Fibroblast of skin of left biceps (primary cell): ENCODE results near the gene ANKRD33B.
A peak's percentile ranks its signal among the peaks of the same experiment; 100 is the strongest.
"Not testable (repeated sequence)": the region's sequence is repeated elsewhere in the genome, so short reads cannot be mapped to it uniquely, and the experiment has no call there.

ENCODE experiments used
- DNase-seq, 2 experiments: peaks; one replicate each; pipeline ENCODE4 v3.0.0-alpha.2; 2013; ENCODE audit warnings: low read depth in 2 of 2

The ANKRD33B gene

DNA sequence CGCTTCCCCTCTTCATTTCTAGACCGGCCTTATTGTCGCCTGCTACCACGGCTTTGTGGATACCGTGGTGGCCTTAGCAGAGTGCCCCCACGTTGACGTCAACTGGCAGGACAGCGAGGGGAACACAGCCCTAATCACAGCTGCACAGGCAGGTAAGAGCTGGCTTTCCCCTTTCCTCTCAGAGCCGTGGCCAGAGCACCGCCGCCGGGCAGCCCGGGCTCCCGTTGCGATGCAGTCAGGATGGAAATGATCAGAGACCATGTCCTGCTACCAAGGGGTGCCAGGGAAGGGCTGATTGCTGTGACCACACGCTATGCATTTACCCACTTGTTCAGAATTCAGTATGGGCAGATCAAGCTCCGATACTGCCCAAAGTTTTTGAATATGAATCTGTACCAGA lies 54.4 kb downstream of the ANKRD33B start:
- DNase-seq = no peak

DNA sequence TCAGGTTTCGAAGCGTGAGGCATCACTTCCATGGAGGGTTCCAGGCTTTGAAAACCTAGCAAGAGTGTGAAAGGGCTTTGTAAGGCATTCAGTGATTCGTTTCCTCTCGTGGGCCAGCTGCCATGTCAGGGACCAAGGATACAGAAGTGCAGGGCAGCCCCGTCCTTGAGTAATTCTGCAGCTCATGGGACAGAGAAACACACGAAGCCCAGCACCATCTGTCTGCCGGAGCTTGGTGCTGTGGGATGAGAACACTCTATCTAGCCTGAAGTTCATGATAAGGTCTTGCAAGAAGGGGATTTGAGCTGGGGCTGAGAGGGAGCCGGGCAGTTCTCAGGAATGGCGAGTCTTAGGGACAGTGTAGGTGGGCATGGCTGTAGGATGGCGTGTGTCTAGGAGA lies 55.8 kb downstream of the ANKRD33B start:
- no peak for DNase-seq

DNA sequence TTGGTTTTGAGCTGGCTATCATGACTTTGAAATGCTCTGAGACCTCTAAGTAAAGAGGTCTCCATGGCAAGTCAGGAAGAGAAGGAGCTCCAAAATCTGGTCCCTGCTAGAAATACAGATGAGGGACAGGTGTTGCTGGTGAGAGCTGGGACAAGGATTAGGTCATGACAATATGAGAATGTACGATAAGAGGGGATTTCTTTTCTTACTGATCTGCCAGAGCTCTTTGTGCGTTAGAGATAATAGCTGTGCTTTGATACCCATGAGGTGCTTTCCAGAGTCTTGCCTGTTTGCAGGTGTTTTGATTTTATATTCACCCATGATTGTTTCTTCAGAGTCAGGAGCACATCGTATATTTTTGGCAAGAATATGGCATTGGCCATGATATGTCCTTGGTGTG lies 56.5 kb downstream of the ANKRD33B start:
- no peak for DNase-seq

DNA sequence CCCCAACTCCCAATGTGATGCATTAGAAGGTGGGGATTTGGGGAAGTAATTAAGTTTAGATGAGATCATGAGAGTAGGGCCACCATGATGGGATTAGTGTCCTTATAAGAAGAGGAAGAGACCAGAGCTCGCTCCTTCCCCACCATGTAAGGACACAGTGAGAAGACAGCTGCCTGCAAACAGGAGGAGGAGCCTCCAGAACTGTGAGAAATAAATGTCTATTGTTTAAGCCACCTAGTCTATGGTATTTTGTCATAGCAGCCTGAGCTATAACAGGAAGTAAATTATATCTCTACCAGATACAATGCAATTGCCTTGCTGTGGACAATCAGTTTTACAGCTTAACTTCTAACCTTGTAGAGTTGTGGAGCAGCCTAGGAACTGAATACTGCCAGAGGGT lies 58.0 kb downstream of the ANKRD33B start:
- DNase-seq = no peak

DNA sequence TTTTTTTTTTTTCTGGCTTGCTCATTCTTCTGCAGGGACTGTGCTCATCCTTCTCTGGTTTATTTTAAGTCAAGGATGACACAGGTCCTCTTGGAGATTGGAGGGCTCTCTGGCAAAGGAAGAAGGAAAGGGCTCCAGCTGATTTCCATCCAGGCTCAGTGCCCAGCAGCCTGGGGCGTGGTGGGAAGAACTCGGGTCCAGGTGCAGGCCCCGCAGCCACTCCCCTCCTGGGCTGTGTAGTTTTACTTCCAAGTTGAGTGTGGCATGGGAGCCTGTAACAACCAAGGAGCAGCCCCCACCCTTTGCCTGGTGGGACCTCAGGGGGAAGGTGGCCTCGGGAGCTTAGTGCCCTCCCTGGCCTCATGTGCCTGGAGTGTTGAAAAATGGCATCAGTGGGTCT lies 58.9 kb downstream of the ANKRD33B start:
- no peak for DNase-seq

DNA sequence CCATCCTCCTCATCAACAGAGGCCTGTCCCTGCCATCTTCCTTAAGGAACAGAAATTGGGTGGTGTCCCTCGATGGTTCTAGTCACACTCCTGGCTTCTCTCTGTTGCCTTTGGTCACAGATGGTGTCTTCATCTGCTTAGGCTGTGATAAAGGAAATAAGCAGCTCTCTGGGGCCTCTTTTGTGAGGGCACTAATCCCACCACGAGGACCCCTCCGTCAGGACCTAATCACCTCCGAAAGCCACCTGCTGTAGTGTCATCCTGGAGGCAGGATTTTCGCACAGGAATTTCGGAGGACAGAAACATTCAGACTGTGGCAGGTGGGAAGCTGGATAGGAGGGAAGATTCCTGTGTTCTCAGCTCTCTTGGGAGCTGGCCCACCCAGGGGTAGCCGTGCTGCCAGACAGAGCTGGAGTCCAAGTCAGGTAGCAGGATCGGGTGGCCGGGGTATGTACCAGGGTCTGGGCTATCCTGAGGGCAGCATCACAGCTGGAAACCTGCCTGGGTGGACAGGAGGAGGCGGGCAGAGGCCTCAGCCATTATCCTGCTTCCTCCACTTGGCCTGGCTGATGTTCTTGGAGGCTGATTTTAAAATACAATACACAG lies 59.5 kb downstream of the ANKRD33B start:
- no peak for DNase-seq

DNA sequence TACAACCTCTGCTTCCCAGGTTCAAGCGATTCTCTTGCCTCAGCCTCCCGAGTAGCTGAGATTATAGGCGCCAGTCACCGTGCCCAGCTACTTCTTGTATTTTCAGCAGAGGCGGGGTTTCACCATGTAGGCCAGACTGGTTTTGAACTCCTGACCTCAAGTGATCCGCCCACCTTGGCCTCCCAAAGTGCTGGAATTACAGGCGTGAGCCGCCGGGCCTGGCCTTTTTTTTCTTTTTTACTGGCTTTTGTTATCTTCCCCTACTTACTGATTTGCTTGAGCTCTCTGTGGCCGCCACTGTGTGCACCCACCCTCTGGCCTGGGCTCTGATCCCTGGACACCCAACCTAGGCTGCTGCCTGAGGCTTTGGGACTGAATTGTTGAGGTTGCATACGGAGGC lies 60.3 kb downstream of the ANKRD33B start:
- no peak for DNase-seq

DNA sequence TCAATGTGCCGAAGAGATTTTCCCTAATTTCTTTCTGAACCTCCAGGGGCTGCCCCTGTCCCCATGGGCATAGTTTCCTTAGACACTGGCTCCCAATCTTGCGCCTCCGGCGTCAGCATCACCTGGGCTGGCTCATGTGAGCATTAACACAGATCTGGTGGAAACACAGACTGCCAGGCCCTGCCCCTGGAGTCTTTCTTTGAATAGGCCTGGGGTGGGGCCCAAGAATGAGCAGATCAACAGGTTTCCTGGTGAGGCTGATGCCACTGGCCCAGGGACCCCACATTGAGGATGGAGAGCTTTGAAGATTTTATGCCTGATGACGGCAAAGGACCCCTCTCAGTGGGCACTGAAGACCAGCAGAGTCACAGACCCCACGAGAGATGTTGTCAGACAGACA lies 60.8 kb downstream of the ANKRD33B start:
- no peak for DNase-seq

DNA sequence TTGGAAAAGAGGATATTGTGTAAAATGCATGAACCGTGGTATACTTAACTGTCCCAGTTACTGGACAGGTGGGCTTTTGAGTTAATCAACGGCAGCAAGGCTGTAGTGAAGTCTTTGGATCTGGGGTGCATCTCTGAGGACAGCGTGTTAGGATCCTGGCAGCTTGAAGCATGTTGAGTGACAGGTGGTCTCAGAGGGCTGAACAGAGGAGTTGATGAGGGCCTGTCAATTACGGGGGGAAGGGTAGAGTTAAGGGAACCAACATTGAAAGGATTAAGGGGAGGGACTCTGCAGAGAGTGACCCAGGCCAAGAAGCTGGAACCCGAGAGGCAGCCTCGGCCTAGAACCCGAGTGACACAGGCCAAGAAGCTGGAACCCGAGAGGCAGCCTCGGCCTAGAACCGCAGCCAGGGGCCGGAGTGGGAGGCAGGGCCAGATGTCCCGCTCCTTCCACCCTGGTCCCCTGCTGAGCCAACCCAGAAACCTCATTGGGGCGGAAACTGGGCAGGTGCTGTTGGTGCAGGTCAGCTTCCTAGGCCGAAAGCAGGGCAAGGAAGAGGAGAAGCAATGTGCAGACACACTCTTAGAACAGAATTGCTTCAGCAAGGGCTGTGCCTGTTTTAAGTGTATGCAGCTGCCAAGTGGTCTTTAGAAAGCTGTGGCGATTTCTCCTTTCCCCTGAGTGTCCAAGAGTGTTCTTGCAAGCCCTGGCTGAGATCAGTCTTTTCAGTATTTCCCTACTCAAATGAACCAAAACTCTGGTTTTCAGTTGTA lies 62.0 kb downstream of the ANKRD33B start:
- no peak for DNase-seq

DNA sequence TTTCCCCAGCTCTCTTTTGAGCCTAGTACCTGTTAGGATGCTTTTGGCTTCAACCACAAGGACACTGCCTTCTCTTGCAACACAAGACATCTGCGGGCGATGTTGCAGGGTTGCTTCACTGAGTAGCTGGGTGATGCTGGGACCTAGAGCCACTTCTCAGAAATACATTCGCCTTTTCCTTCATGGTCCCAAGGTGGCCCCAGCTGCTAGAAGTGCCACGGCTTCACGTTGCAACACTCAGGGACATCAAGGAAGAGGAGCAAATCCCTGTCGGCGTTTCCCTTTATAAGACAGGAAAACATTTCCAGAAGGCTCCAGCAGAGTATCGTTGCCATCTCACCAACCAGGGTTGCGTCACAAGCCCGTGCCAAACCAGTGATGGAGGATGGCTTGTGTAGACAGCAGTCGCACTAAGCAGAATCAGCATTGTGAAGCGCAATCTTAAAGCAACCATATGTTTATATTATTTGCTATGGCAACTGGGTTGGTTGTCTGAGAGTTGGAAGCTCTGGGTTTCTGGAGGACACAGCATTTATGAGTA lies 62.7 kb downstream of the ANKRD33B start:
- no peak for DNase-seq

DNA sequence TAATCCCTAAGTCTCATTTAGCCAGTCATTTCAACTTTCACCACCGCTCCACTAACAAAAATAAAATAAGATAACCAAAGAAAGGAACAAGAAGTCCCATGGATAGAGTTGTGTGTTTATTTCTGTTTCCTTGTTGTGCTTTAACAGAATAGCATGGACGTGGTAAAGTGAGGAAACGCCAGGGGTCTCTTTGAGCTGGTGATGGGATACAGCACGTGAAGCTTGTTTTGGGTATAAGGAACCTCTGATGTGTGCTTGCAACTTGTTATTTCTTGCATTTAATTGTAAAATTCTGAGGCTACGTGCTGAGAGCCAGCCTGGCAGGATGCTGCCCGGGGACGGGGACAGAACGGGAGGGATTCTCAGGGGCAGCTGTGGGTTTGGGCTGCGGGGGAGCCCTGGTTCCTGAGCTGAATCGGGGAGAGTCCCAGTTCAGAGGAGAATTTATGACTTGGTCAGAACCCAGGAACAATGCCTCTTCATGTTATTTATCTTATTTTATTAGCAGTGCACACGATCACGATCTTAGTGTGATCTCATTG lies 63.4 kb downstream of the ANKRD33B start:
- DNase-seq = no peak

DNA sequence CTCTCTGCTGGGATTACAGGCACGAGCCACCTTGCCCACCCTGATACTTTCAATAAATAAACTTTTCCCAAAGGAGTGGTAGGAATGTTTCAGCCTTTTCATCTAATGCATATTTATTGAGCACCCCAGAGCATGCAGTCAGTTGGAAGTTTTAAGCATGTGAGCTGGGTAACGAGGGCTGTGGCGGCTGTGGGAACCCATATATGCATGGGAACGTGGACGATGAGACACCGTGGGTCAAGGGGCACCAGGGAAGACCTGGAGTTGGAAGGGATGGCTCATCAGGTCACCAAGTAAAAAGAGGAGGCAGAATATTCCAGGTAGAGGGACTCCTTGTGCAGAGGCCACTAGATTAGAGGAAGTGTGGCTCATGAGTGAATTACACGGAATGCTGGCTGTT lies 64.7 kb downstream of the ANKRD33B start:
- DNase-seq = no peak

DNA sequence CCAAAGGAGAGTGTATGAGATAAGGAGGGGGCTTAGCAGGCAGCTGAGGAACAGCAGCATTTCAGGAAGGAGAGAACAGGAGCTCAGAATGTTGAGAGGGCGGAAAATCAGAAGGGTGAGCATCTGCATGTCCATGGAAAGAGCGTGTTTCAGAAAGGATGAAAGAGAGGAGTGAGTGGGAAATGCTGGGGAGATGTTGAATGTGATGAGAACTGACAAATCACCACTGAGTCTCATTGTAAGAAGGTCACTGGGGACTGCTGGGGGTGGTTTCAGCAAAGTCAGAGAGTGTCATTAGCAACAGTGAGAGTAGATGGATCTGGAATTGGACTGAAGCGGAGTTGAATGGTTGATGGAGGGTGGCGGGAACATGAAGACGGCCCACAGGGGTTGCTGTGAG lies 65.8 kb downstream of the ANKRD33B start:
- no peak for DNase-seq

DNA sequence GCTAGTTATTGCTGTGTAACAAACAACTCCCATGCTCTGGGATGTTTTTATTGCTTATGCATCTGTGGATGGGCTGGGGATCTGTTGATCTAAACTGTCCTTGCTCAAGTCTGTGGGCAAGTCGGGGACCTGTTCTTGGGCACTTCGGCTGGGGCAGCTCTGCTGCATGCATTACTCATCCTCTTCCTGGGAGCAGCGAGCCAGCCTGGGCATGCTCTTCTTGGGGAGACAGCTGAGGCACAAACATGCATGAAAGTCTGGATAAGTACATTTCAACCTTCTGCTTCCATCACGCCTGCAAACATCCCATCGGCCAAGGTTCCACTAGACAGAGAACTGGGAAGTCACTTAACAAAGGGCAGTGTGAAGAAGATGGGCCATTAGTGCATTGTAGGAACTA lies 66.3 kb downstream of the ANKRD33B start:
- no peak for DNase-seq

DNA sequence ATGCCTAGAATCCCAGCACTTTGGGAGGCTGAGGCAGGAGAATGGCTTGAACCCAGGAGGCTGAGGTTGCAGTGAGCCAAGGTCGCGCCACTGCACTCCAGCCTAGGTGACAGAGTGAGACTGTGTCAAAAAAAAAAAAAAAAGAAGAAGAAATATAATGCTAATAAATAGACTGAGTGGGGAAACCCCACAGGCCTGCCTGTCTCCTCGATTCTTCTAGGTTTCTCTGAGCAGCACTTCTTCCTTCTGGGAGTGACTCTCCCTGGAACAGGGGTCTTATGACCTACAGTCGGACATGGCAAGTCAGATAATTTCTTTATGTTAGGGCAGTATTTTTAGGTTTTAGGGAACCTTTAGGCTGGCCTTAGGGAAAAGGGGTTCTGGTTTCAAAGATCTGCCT lies 66.9 kb downstream of the ANKRD33B start:
- DNase-seq = not testable (repeated sequence)

DNA sequence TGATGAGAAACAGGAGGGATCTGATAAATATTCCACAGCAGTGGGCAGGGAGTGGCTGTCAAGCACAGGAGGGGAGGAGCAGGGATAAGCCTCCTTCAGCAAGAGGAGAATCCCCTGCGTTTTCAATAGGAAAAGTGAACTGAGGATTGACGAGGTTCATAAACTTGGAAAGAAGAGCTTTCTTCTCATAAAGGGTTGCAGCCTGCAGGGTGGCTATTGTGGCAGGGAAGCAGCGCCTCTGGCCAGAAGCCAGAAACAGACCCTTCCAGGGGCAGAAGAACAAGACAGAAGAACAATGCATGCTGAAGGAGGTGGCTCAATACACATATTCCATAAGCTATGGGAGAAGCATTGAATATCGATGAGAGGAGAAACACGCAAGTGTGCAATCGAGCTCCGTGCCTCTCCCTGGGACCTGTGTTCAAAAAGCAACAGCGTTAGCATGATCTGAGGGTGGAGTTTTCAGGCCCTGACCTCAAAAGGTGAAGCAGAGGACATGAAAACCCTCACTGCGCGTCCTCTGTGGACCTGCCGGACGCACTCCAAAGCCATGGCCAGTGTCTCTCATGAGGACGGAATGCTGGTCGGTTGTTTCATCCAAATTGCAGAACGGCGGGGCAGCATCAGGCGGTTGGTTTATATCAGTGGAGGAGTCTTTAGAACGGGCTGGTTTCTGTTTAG lies 67.6 kb downstream of the ANKRD33B start:
- no peak for DNase-seq

DNA sequence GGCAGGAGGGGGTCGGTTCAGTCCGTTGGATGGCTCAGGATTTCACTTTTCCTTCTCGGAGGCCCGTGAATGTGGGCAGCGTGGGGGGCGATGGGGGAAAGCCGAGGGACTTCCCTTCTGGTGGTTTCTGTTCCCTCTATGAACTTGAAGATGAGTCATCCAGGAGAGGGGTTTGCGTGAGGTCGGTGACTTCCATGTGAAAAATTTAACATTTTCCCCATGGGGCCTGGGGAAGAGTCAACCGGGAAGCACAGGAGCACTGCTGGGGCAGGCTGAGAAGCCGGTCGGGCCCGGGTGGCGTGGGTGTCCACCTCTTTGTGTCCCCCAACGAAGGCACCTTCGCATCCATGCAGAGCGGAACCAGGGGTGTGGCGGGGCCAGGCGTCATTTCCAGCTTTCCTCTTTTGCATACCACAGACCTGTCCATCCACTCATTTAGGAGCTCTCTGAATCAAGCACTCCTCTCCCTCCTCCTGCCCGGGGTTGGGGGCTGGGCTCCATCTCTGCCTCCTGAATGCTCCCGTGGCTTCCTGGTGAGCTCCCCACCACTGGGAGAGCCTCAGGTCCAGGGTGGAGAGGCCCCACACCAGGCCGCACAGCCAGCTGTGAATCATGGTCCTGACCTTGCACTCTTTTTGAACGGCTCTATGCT lies 68.4 kb downstream of the ANKRD33B start:
- DNase-seq = peak in 1 of 2 experiments; percentile 24

DNA sequence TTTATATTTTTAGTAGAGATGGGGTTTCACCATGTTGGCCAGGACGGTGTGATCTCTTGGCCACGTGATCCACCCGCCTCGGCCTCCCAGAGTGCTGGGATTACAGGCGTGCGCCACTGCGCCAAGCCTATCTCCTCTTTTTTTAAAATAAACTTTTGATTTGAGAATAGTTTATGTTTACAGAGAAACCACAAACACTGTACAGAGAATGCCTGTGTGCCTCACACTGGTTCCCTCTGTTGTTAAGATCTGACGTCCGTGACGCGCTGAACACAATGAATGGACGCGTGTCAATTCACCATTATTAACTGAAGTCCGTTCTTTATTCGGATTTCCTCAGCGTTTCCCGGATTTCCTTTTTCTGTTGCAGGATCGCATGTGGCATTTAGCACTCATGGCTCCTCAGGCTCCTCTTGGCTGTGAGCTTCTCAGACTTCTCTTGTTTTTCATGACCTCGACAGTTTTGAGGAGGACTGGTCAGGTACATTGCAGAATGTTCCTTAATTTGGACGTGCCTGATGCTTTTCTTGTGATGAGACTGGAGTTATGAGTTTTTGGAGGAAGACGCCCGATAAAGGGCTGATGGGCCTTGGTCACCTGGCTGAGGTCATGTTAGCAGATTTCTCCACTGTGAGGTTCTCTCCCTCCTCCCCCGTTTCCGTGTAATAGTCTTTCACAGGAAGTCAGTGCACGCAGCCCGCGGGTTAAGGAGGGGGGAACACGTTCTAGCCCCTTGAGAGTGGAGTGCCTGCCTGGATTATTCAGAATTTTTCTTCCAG lies 69.6 kb downstream of the ANKRD33B start:
- DNase-seq = no peak

DNA sequence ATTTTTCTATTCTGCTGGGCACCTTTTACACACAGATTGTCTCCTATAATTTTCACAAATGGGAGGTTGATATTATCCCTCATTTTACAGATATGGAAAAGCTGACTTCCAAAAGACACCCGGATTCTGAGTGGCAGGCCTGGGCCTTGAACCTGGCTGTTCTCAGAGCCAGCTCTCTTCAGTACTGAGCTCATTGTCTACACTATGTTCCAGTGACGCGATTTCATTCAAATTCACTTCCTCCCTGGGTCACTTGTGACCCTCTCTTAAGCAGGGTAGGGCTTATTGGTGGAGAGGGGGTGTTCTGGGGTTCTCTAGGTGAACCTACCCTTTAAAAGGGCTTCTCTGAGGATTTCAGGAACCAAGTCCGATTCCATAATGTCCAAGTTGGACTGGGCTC lies 70.2 kb downstream of the ANKRD33B start:
- no peak for DNase-seq

DNA sequence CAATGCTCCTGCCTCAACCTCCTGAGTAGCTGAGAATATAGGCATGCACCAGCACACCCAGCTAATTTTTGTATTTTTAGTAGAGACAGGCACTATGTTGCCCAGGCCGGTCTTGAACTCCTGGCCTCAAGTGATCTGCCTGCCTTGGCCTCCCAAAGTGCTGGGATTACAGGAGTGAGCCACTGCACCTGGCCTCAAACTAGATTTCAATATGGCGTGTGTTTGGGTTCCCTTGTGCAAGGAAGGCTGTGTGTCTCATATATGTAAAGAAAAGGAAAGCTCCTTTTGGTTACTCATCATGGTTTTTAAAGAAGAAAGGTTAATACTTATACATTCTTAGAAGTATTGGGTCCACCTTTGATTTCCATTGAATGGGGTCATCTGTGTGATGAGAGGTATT lies 70.7 kb downstream of the ANKRD33B start:
- no peak for DNase-seq

DNA sequence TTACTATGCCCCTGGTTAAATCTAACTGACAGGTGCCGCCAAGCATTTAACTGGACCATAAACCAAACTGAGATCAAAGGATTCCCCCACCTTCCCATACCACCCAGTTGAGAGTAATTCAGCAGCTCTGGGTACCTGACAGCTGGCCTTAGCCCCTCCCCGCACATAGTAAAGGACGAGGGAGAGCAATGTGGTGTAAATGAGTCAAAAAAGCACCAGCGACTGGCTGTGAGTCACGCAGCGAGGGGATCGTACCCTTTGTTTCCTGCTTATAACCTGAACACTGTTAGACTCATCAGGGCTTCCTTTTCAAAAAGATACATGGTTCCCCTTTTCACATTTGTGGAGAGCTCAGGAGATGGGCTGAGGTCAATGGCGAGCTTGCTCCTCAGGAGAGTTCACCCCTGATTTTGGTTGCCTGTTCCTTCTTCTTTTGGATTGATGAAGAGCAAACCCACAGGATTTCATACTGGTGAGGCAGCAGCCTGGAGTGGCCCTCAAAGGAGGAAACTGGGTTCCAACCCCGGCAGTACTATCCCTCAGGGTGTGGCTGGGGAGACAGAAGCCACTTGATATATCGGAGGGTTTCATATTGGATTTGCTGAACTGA lies 71.5 kb downstream of the ANKRD33B start:
- DNase-seq = no peak
